ENCODE results near the gene FANCI. TPM values are rescaled to one million over a fixed set of nuclear protein-coding genes. Genes with fewer than 3 reads are reported as not detected.

Gene FANCI
- total RNA-seq, 1 donor from 2014 or later: 5.5 TPM

DNA sequence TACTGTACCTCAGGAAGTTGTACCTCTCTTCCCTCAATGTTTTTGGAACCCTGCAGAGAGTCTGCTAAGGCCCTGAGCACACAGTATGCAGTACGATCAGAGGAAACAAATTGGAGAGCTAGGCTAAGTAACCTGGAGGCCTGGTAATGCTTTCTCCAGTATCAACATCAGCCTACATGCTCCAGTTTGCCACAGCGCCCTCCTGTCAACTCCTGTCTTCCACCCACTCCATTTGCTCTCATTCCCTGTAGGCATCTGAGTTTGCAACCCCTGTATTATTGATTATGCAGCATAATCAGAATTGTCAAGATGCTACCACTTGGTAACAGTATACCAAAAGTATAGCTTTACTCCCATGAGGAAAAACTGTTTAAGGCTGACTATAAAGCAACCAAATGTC is 76.4 kb downstream of the FANCI start:
- no peak for FAIRE-seq
- H3K4me3 ChIP-seq (ENCODE audit: low read depth, low read length): no peak overlapping the region
- DNase-seq (ENCODE audit: low read depth): no peak
- H3K27me3 ChIP-seq (ENCODE audit: control insufficient read depth, insufficient read depth, low read length): no peaks in the 10 kb centered on the region
- peaks cover 63% of the 10 kb centered on the region for H3K36me3 ChIP-seq (ENCODE audit: control insufficient read depth, insufficient read depth, low read length)
- TF ChIP-seq, protein P1, sequence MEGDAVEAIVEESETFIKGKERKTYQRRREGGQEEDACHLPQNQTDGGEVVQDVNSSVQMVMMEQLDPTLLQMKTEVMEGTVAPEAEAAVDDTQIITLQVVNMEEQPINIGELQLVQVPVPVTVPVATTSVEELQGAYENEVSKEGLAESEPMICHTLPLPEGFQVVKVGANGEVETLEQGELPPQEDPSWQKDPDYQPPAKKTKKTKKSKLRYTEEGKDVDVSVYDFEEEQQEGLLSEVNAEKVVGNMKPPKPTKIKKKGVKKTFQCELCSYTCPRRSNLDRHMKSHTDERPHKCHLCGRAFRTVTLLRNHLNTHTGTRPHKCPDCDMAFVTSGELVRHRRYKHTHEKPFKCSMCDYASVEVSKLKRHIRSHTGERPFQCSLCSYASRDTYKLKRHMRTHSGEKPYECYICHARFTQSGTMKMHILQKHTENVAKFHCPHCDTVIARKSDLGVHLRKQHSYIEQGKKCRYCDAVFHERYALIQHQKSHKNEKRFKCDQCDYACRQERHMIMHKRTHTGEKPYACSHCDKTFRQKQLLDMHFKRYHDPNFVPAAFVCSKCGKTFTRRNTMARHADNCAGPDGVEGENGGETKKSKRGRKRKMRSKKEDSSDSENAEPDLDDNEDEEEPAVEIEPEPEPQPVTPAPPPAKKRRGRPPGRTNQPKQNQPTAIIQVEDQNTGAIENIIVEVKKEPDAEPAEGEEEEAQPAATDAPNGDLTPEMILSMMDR (IDR thresholded peaks at IDR 0.05; ENCODE audit: insufficient read depth, low read length, severe bottlenecking): no peak

DNA sequence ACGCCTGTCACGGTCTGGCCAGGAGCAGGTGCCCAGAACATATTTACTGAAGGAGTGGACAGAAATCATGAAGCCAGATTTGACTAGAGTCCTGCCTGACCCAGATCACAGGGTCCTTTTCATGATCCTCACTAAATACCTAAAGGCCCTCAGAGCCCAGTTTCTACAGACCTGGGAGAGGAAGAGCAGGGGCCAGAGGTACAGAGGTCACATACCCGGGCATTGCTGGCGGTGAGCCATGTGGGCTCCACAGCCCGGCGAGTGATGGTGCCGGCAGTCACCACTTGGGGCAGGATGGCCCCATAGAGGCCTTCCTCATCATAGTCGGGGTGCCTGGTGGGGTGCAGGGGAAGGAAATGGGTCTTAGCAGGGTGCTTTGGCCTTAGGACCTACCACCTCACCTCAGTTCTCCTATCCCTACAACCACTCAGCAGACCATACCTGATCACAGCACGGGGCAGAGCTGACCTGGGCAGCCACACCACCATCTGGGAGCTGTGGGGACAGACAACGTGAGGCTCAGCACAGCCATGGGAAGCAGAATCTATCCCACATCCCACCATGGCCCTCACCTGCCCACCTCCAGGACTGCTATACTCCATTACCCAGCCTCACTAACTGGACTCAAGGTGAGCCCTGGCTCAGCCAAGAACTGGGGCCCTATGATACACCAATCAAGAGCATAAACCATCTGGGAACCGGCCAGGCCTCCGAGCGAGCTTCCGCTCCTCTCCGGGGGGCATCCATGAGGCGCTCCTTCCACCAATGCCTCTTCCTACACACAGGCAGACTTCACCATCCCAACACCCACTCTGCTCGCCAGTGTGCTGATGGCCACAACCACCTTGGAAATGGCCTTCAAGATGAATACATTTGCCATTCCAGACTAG is 78.0 kb downstream of the FANCI start:
- no peak overlapping the region for H3K4me3 ChIP-seq (ENCODE audit: low read depth, low read length)
- TF ChIP-seq, protein P1 (IDR thresholded peaks at IDR 0.05; ENCODE audit: insufficient read depth, low read length, severe bottlenecking): peak; percentile 3
- DNase-seq (ENCODE audit: low read depth) (no peak), FAIRE-seq (no peak)
- H3K36me3 ChIP-seq (ENCODE audit: control insufficient read depth, insufficient read depth, low read length): peaks cover 72% of the 10 kb centered on the region
- no peaks in the 10 kb centered on the region for H3K27me3 ChIP-seq (ENCODE audit: control insufficient read depth, insufficient read depth, low read length)

DNA sequence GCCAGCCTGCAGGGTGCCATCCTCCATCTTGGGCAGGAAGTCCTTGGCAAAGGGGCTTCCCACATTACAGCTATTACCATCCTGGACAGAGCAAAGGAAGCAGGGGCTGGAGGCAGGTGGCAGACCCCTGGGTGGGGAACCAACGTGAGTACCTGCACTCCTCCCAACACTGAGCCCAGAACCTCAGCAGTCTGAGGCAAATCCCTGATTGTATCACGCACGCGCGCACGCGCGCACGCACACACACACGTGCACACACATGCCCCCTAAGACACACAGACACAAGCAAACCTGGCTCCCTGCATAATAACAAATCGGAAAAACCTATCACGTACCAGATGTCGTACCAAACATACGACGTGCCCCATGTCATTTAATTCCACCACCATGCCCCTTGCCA is 79.0 kb downstream of the FANCI start:
- Histone ChIP-seq H3K4me3 (ENCODE audit: low read depth, low read length) (no peak overlapping the region), H3K36me3 (ENCODE audit: control insufficient read depth, insufficient read depth, low read length) (peaks cover 74% of the 10 kb centered on the region), H3K27me3 (ENCODE audit: control insufficient read depth, insufficient read depth, low read length) (no peaks in the 10 kb centered on the region)
- TF ChIP-seq, protein P1 (IDR thresholded peaks at IDR 0.05; ENCODE audit: insufficient read depth, low read length, severe bottlenecking): no peak
- FAIRE-seq (no peak), DNase-seq (ENCODE audit: low read depth) (no peak)

DNA sequence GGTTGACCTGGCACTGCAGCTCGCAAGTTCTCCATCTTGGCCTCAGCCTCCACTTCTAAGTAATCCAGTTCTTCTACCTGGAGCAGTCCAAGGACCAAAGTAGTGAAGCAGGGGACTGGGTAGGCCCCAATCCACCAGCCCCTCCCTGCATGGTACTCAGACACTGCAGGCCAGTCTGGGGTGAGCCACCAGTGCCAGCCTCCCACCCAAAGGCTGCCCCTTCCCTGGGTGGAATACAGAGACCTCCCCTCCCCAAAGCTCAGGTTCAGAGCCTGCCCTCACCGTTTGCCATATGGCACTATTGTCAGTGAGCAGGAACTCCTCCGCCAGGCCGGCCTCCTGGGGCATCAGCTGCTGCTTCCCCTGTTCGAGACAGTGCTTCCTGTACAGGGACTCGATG is 80.0 kb downstream of the FANCI start:
- TF ChIP-seq, protein P1 (IDR thresholded peaks at IDR 0.05; ENCODE audit: insufficient read depth, low read length, severe bottlenecking): no peak
- DNase-seq (ENCODE audit: low read depth) (no peak), FAIRE-seq (no peak)
- Histone ChIP-seq H3K27me3 (ENCODE audit: control insufficient read depth, insufficient read depth, low read length) (no peaks in the 10 kb centered on the region), H3K36me3 (ENCODE audit: control insufficient read depth, insufficient read depth, low read length) (peaks cover 78% of the 10 kb centered on the region), H3K4me3 (ENCODE audit: low read depth, low read length) (no peak overlapping the region)

DNA sequence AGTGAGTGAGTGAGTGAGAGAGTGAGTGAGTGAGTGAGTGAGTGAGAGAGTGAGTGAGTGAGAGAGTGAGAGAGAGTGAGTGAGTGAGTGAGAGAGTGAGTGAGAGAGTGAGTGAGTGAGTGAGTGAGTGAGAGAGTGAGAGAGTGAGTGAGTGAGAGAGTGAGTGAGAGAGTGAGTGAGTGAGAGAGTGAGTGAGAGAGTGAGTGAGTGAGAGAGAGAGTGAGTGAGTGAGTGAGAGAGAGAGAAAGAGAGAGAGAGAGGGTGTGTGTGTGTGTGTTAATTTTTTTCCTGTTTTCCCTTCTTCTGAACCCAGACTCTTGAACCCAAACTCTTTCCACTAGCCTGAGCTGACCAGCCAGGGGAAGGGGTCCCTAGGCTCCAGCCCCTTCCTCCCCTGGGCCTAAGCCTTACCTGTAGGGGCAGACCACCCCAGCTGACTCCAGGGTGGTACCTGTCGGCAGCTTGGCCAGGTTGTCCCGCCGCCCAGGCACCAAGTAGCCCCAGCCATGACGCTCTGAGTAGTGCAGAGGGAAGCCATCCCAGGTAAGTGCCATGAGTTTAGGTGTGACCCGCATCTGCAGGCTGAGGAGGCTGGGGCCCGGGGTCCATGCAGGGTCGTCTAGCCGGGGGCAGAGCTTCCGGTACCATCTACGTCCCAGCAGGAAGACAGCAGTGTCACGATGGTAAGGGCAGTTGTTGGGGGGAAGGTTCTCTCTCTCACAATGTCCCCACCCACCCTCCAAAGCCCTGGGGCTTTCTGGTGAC is 81.4 kb downstream of the FANCI start:
- Histone ChIP-seq H3K4me3 (ENCODE audit: low read depth, low read length) (no peak overlapping the region), H3K27me3 (ENCODE audit: control insufficient read depth, insufficient read depth, low read length) (no peaks in the 10 kb centered on the region), H3K36me3 (ENCODE audit: control insufficient read depth, insufficient read depth, low read length) (peaks cover 81% of the 10 kb centered on the region)
- TF ChIP-seq, protein P1 (IDR thresholded peaks at IDR 0.05; ENCODE audit: insufficient read depth, low read length, severe bottlenecking): no peak
- FAIRE-seq: no peak
- no peak for DNase-seq (ENCODE audit: low read depth)

Measured in bronchial epithelial cell (primary cell).